HG03432 (cell line): Measurements from ENCODE around the gene NOXRED1.

Experiments used
- ATAC-seq: cut with Tn5 transposase; IDR thresholded peaks from one replicate; pipeline ENCODE4 v1.9.1; 2021; ENCODE audit warnings: mild to moderate bottlenecking, moderate library complexity; ENCODE audit not compliant: unreplicated experiment

Gene NOXRED1

DNA sequence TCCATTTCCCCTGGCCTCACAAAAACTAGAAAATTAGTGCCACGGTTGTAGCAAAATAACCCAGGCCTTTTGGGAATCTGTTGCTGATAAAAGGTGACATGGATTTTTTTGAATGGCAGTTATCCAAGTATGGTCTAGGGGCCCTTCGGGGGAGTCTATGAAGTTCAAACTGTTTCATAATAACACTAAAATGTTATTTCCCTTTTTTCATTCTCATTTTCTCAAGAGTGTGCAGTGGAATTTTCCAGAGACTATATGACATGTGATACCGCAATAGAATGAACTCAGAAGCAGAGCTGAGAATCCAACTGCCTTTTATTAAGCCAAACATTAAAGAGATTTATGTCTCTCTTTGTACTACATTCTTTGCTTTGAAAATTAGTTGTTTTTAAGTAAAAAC is 75.6 kb downstream of the NOXRED1 start:
- ATAC-seq, result no peak

GRCh38 chr14:77346495-77346894 is 76.8 kb downstream of the NOXRED1 start:
- no peak for ATAC-seq

DNA sequence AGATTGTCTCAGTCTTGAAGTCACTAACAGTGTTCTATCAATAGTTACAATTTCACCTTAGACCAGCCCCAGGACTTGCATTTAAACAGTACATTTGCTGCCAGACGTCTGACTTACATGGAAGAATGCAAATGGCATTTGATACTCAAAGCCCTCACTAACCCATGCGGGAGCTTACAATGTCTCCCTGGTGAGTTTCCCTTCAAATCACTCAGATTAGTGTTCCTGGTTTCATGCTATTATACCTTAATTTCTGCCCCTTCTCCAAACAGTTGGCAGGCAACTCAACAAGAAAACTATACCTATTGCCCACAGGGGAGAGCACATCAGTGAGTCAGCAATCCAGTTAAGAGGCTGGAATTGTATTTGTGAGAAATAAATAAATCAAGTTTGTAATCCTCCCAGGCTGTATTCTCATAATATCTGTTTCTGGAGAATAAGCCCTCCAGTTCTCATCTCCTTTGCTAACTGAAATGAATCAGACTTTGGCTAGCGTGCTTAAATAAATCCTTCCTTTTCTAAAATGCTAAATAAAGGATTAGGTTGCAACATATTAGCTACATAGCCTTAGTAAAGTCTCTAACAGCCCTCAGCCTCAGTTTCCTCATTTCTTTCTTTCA is 78.8 kb downstream of the NOXRED1 start:
- no peak for ATAC-seq
